IMR-90 (cell line): ENCODE measurements around the gene CLEC2B. TPM values are rescaled to one million over a fixed set of nuclear protein-coding genes. Genes with fewer than 3 reads are reported as not detected.

ENCODE experiments used
- ATAC-seq: fragments of 200-7000 bp; cut with Tn5 transposase; 2 replicates; pipeline ENCODE4 v1.9.1; 2020; ENCODE audit warnings: low read depth, mild to moderate bottlenecking, moderate library complexity
- BruUV-seq: library from RNA; stranded (reverse); fragments of 400-500 nt; replicated peaks from 2 replicates; lab custom pipeline; 2021; lab: Mats Ljungman, UMichigan
- CTCF ChIA-PET: fragments of 300-600 bp; formaldehyde crosslinking; extraction: SDS; loops from one replicate; lab custom pipeline; 2021; ENCODE audit warnings: antibody characterized with exemption; lab: Yijun Ruan, JAX
- POLR2A ChIA-PET: fragments of 300-600 bp; sonication (Branson Sonifier 250); formaldehyde crosslinking; loops from one replicate; lab custom pipeline; 2022; ENCODE audit warnings: antibody characterized with exemption; ENCODE audit not compliant: unreplicated experiment; lab: Charles Lee
- DNase-seq: peaks from one replicate; pipeline ENCODE4 v3.0.0; 2013
- H2AFZ ChIP-seq: replicated peaks from 2 replicates; pipeline ENCODE3; 2013; ENCODE audit warnings: low read length, mild to moderate bottlenecking; ENCODE audit not compliant: poor library complexity
- H2AK5ac ChIP-seq: 2 replicates; pipeline ENCODE4 v1.6.1; 2013; ENCODE audit warnings: low read depth, low read length, inconsistent platforms
- H2AK9ac ChIP-seq: replicated peaks from 2 replicates; pipeline ENCODE3; 2013; ENCODE audit warnings: mild to moderate bottlenecking, low read depth, low read length, moderate library complexity; ENCODE audit not compliant: poor library complexity
- H2BK120ac ChIP-seq: 2 replicates; pipeline ENCODE4 v1.6.1; 2013; ENCODE audit warnings: low read depth, low read length, inconsistent platforms
- H2BK15ac ChIP-seq: 3 replicates; pipeline ENCODE4 v1.6.1; 2013; ENCODE audit warnings: low read depth, low read length, inconsistent platforms
- H2BK20ac ChIP-seq: 2 replicates; pipeline ENCODE4 v1.6.1; 2013; ENCODE audit warnings: low read depth, mild to moderate bottlenecking, inconsistent platforms, low read length, moderate library complexity
- H2BK5ac ChIP-seq: 2 replicates; pipeline ENCODE4 v1.6.1; 2013; ENCODE audit warnings: mild to moderate bottlenecking, low read depth, low read length, inconsistent platforms; ENCODE audit not compliant: poor library complexity, severe bottlenecking
- H3K14ac ChIP-seq: replicated peaks from 2 replicates; pipeline ENCODE4 v1.6.1; 2013; ENCODE audit warnings: low read depth, low read length, inconsistent platforms
- H3K18ac ChIP-seq: 2 replicates; pipeline ENCODE4 v1.6.1; 2013; ENCODE audit warnings: low read depth, low read length, control low read depth
- H3K23ac ChIP-seq: 2 replicates; pipeline ENCODE4 v1.6.1; 2013; ENCODE audit warnings: low read depth, low read length, inconsistent platforms
- H3K27ac ChIP-seq: 2 replicates; pipeline ENCODE4 v1.5.1; 2013; ENCODE audit warnings: mild to moderate bottlenecking, control low read depth, low read length; ENCODE audit not compliant: insufficient read depth
- H3K27me3 ChIP-seq: 2 replicates; pipeline ENCODE4 v1.6.1; 2013; ENCODE audit warnings: low read length; ENCODE audit not compliant: control insufficient read depth, insufficient read depth
- H3K36me3 ChIP-seq: 2 replicates; pipeline ENCODE4 v1.6.1; 2013; ENCODE audit warnings: low read length, mixed read lengths; ENCODE audit not compliant: control insufficient read depth, insufficient read depth
- H3K4ac ChIP-seq: 2 replicates; pipeline ENCODE4 v1.6.1; 2013; ENCODE audit warnings: low read depth, low read length, inconsistent platforms
- H3K4me1 ChIP-seq: 2 replicates; pipeline ENCODE4 v1.6.1; 2013; ENCODE audit warnings: low read length, mixed read lengths; ENCODE audit not compliant: control insufficient read depth, insufficient read depth
- H3K4me2 ChIP-seq: 2 replicates; pipeline ENCODE4 v1.6.1; 2013; ENCODE audit warnings: low read depth, mild to moderate bottlenecking, control low read depth, low read length, moderate library complexity
- H3K4me3 ChIP-seq: 2 replicates; pipeline ENCODE4 v1.5.1; 2013; ENCODE audit warnings: low read depth, mild to moderate bottlenecking, control low read depth, low read length, moderate library complexity; ENCODE audit not compliant: insufficient read depth
- H3K56ac ChIP-seq: 2 replicates; pipeline ENCODE4 v1.6.1; 2013; ENCODE audit warnings: low read length, inconsistent platforms; ENCODE audit not compliant: insufficient read depth; ENCODE audit errors: extremely low read depth
- H3K79me1 ChIP-seq, 2 experiments: 2 replicates each; pipeline ENCODE4 v1.6.1; 2013; ENCODE audit warnings: low read length in 2 of 2, inconsistent platforms in 1 of 2, low read depth in 1 of 2
- H3K9ac ChIP-seq: 2 replicates; pipeline ENCODE4 v1.6.1; 2013; ENCODE audit warnings: low read depth, low read length, control low read depth
- H3K9me1 ChIP-seq: 2 replicates; pipeline ENCODE4 v1.6.1; 2013; ENCODE audit warnings: low read length, inconsistent platforms; ENCODE audit not compliant: insufficient read depth
- H3K9me3 ChIP-seq: 2 replicates; pipeline ENCODE4 v1.6.1; 2013; ENCODE audit warnings: low read length; ENCODE audit not compliant: control insufficient read depth, insufficient read depth
- H4K20me1 ChIP-seq: 2 replicates; pipeline ENCODE4 v1.6.1; 2013; ENCODE audit warnings: low read length, inconsistent platforms; ENCODE audit not compliant: insufficient read depth
- H4K5ac ChIP-seq: 2 replicates; pipeline ENCODE4 v1.6.1; 2013; ENCODE audit warnings: mild to moderate bottlenecking, low read depth, low read length, control low read depth
- H4K8ac ChIP-seq, 2 experiments: 2 replicates each; pipeline ENCODE4 v1.6.1; 2013; ENCODE audit warnings: low read depth in 2 of 2, low read length in 2 of 2, control low read depth in 1 of 2, inconsistent platforms in 1 of 2
- H4K91ac ChIP-seq: 2 replicates; pipeline ENCODE4 v1.6.1; 2013; ENCODE audit warnings: low read depth, low read length, inconsistent platforms; ENCODE audit not compliant: insufficient read depth
- CHD1 ChIP-seq: IDR thresholded peaks from 2 replicates; pipeline ENCODE4 v1.6.1; 2012; ENCODE audit warnings: low read depth, low read length, improper control_type of control experiment
- MAFK ChIP-seq: IDR thresholded peaks from 2 replicates; pipeline ENCODE4 v1.6.1; 2012; ENCODE audit warnings: low read depth, low read length, improper control_type of control experiment
- RCOR1 ChIP-seq: IDR thresholded peaks from 2 replicates; pipeline ENCODE4 v1.6.1; 2012; ENCODE audit warnings: mild to moderate bottlenecking, low read length, improper control_type of control experiment; ENCODE audit not compliant: insufficient replicate concordance
- SMC3 ChIP-seq: fragments of 150-350 bp; IDR thresholded peaks from 2 replicates; pipeline ENCODE4 v1.6.1; 2016; ENCODE audit warnings: low read depth, mild to moderate bottlenecking, antibody characterized with exemption, low read length, moderate library complexity
- WGBS, 2 experiments: methylation state at CpG; one replicate each; pipeline versions ENCODE4 v1.1.5 to v1.1.7; 2013; ENCODE audit warnings: missing lambda C conversion rate in 2 of 2; ENCODE audit not compliant: insufficient read length in 1 of 2; ENCODE audit errors: extremely low coverage in 2 of 2; 5-methylcytosine and 5-hydroxymethylcytosine counted together
- dilution Hi-C: fragments of 300-500 bp; cut with HindIII; formaldehyde crosslinking; loops from one replicate; pipeline ENCODE4 v1.14.3; 2018; ENCODE audit warnings: low sequenced_read_pairs; ENCODE audit not compliant: unreplicated experiment
- in situ Hi-C: fragments of 300-500 bp; cut with MboI; formaldehyde crosslinking; loops from 3 replicates; pipeline ENCODE4 v1.14.3; 2019; ENCODE audit warnings: low sequenced_read_pairs, inconsistent platforms, mixed read lengths
- intact Hi-C: fragments of 100-400 bp; cut with micrococcal nuclease; formaldehyde crosslinking; loops from 2 replicates; pipeline ENCODE4 v1.10.0; 2022
- polyA plus RNA-seq, 3 experiments: library from polyadenylated mRNA; depleted of rRNA; stranded (reverse); fragments of >200 nt; gene quantifications; 2 replicates each; pipeline ENCODE4 v1.2.3, GENCODE V29; 2012; ENCODE audit warnings: low replicate concordance in 1 of 3
- total RNA-seq: library from RNA; depleted of rRNA; stranded (reverse); fragments of >200 nt; gene quantifications from 2 replicates; pipeline ENCODE4 v1.2.3, GENCODE V29; 2012

Gene CLEC2B
- total and polyA plus RNA-seq, 2 of the 4 experiments (the other 2 are of a cell fraction) = 0.18 to 0.31 TPM

DNA sequence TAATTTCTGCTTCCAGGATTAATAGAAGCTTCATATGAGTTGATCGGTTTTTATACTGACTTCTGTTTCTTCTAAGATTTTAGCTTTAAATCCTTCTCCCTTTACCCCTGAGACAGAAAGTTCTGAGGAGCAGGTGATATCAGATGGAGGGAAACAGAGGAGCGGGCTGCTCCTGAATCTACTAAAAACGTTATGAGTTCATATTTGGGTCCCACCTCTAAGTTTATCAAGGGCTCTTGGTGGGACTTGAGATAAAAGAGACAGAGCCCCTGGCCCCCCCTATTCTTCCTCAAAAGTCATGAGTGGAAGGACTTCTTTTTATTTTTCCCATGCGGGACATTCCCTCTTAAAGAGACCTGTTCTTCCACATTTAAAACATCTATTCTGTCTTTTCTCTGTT lies 39.2 kb upstream of the CLEC2B start:
- no CpG with 5 or more reads among the region's 4 CpGs for WGBS, 2 experiments
- Histone ChIP-seq H3K36me3 (no peaks in the 10 kb centered on the region), H2AK9ac (no peak overlapping the region), H3K9me1 (no peaks in the 10 kb centered on the region), H4K8ac (no peak overlapping the region), H4K20me1 (no peaks in the 10 kb centered on the region), H3K23ac (no peak overlapping the region), H3K56ac (no peak overlapping the region), H4K91ac (no peak overlapping the region), H4K5ac (no peak overlapping the region), H2BK120ac (no peak overlapping the region), H3K18ac (no peak overlapping the region), H3K14ac (no peak overlapping the region), H3K4me1 (no peaks in the 10 kb centered on the region), H3K4me2 (no peak overlapping the region), H3K9ac (no peak overlapping the region), H3K79me1 (no peaks in the 10 kb centered on the region), H2AFZ (no peak overlapping the region), H3K4me3 (no peak overlapping the region), H2AK5ac (no peak overlapping the region), H2BK5ac (no peak overlapping the region), H2BK15ac (no peak overlapping the region), H3K4ac (no peak overlapping the region), H3K27me3 (no peaks in the 10 kb centered on the region), H3K9me3 (peaks cover 16% of the 10 kb centered on the region), H2BK20ac (no peak overlapping the region), H3K27ac (no peak overlapping the region)
- in situ Hi-C loops = no loop called here
- ChIA-PET CTCF (no interaction called here), POLR2A (no interaction called here)
- DNase-seq = no peak
- dilution Hi-C loops = no loop called here
- no peak for ATAC-seq
- intact Hi-C loops = no loop called here
- no TSS peak for BruUV-seq
- TF ChIP-seq SMC3 (no peak), MAFK (no peak), CHD1 (no peak), RCOR1 (no peak)
